Measurements from ENCODE around the gene STK16.

The STK16 gene

GRCh38 chr2:219279151-219279915 lies 34.1 kb downstream of the STK16 start, which contains the start of gene DNAJB2:
DNAJB2 (plus strand) TSS chr2:219279366; CDS start chr2:219279834, 468 bp downstream.
- H2BK15ac ChIP-seq (ENCODE audit: low read length): peak within 1 kb of the TSS; percentile 78
- peak within 1 kb of the TSS; percentile 90 for H2BK5ac ChIP-seq (ENCODE audit: low read length)
- peaks cover 0 to 9% (median 3%) of the 10 kb centered on the region in 3 experiments for H3K27me3 ChIP-seq (ENCODE audit: control insufficient read depth in 3 of 3, insufficient read depth in 3 of 3, low read depth in 1 of 3, low read length in 3 of 3)
- peak within 1 kb of the TSS; percentile 81 for H3K27ac ChIP-seq (replicated peaks; ENCODE audit: low read length)
- H2AK5ac ChIP-seq (ENCODE audit: low read depth, low read length): peak within 1 kb of the TSS; percentile 60
- H3K79me1 ChIP-seq (ENCODE audit: low read depth, low read length): no peaks in the 10 kb centered on the region
- H3K4me1 ChIP-seq (ENCODE audit: control insufficient read depth in 2 of 2, insufficient read depth in 1 of 2, low read depth in 1 of 2, low read length in 2 of 2): peaks cover 19% of the 10 kb centered on the region in 2 donors
- H4K8ac ChIP-seq (ENCODE audit: low read depth, low read length): no peak within 1 kb of the TSS
- H3K14ac ChIP-seq (ENCODE audit: low read length): no peak within 1 kb of the TSS
- peak; percentile 92 for DNase-seq (ENCODE audit: low spot score)
- H3K9ac ChIP-seq (ENCODE audit: low read depth, low read length, poor library complexity): peak within 1 kb of the TSS; percentile 74
- peak within 1 kb of the TSS; percentile 15 for H3K23ac ChIP-seq (ENCODE audit: low read depth, low read length, poor library complexity)
- H2AFZ ChIP-seq (ENCODE audit: low read length): peak within 1 kb of the TSS; percentile 96
- peaks cover 17 to 34% of the 10 kb centered on the region in 2 donors for H3K36me3 ChIP-seq (replicated peaks in 1 of 2; ENCODE audit: control insufficient read depth in 2 of 2, insufficient read depth in 2 of 2, low read length in 2 of 2)
- peak within 1 kb of the TSS; percentile 90 for H3K18ac ChIP-seq (ENCODE audit: low read length)
- WGBS, 2 donors (ENCODE audit: extremely low coverage in 2 of 2, insufficient read length in 2 of 2, insufficient replicate concordance in 1 of 2): no CpG with 5 or more reads among the region's 65 CpGs
- no peaks in the 10 kb centered on the region for H3K9me3 ChIP-seq (replicated peaks in 1 of 2; ENCODE audit: control insufficient read depth in 2 of 2, insufficient read depth in 1 of 2, low read depth in 1 of 2, low read length in 2 of 2)
- no peak within 1 kb of the TSS for H4K91ac ChIP-seq (ENCODE audit: low read depth, low read length, poor library complexity)
- peak within 1 kb of the TSS; percentile 97 for H3K4me2 ChIP-seq (ENCODE audit: insufficient read depth, low read length, poor library complexity, severe bottlenecking)
- H2BK120ac ChIP-seq (ENCODE audit: low read depth, low read length): no peak within 1 kb of the TSS
- H3K4me3 ChIP-seq (ENCODE audit: low read length in 2 of 2): peak within 1 kb of the TSS; percentile 62 to 78
- no peak within 1 kb of the TSS for H3K4ac ChIP-seq (ENCODE audit: low read length)
- no peak within 1 kb of the TSS for H2BK12ac ChIP-seq (ENCODE audit: low read length)

DNA sequence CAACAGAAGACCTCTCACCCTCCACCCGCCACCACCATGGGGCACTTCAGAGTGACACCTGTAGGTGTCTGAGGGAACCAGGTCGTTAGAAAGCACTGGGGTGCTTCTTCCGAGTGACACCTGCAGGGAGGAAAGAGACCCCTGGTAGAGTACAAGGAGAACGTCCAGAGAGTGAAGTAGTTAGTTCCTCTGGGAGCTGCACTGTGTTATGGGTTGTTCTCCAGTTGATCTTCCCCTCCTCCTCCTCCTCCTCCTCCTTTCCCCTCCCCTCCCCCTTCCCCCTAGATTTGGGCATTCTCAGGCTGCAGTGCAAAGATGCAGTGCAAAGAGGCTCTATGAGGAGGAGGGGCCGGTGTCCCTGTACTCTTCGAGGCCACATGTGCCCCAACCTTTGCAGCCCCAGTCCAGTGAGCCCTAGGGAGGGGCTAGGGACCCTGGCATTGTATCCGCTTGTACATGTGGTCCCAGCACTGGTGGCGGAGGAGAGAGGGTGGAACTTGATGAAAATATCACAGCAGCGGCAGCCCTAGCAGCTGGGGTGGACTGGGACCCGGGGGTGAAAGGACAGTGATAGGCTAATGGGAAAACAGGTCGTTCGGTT lies 34.7 kb downstream of the STK16 start:
- peak overlapping the region; percentile 62 to 78 for H3K4me3 ChIP-seq (ENCODE audit: low read length in 2 of 2)
- no peak overlapping the region for H4K91ac ChIP-seq (ENCODE audit: low read depth, low read length, poor library complexity)
- no peak overlapping the region for H2BK120ac ChIP-seq (ENCODE audit: low read depth, low read length)
- peak overlapping the region; percentile 74 for H3K9ac ChIP-seq (ENCODE audit: low read depth, low read length, poor library complexity)
- peak overlapping the region; percentile 78 for H2BK15ac ChIP-seq (ENCODE audit: low read length)
- H3K4ac ChIP-seq (ENCODE audit: low read length): no peak overlapping the region
- no peaks in the 10 kb centered on the region for H3K9me3 ChIP-seq (replicated peaks in 1 of 2; ENCODE audit: control insufficient read depth in 2 of 2, insufficient read depth in 1 of 2, low read depth in 1 of 2, low read length in 2 of 2)
- peaks cover 15 to 18% of the 10 kb centered on the region in 2 donors for H3K4me1 ChIP-seq (ENCODE audit: control insufficient read depth in 2 of 2, insufficient read depth in 1 of 2, low read depth in 1 of 2, low read length in 2 of 2)
- no CpG with 5 or more reads among the region's 12 CpGs for WGBS, 2 donors (ENCODE audit: extremely low coverage in 2 of 2, insufficient read length in 2 of 2, insufficient replicate concordance in 1 of 2)
- peaks cover under 1% of the 10 kb centered on the region for H3K79me1 ChIP-seq (ENCODE audit: low read depth, low read length)
- H3K4me2 ChIP-seq (ENCODE audit: insufficient read depth, low read length, poor library complexity, severe bottlenecking): peak overlapping the region; percentile 97
- H2BK12ac ChIP-seq (ENCODE audit: low read length): no peak overlapping the region
- H3K23ac ChIP-seq (ENCODE audit: low read depth, low read length, poor library complexity): peak overlapping the region; percentile 15
- H3K27ac ChIP-seq (replicated peaks; ENCODE audit: low read length): no peak overlapping the region
- H3K27me3 ChIP-seq (ENCODE audit: control insufficient read depth in 3 of 3, insufficient read depth in 3 of 3, low read depth in 1 of 3, low read length in 3 of 3): peaks cover 0 to 8% (median 3%) of the 10 kb centered on the region in 3 experiments
- peak overlapping the region; percentile 90 for H2BK5ac ChIP-seq (ENCODE audit: low read length)
- H3K18ac ChIP-seq (ENCODE audit: low read length): peak overlapping the region; percentile 90
- no peak overlapping the region for H3K14ac ChIP-seq (ENCODE audit: low read length)
- H2AK5ac ChIP-seq (ENCODE audit: low read depth, low read length): peak overlapping the region; percentile 60
- no peak for DNase-seq (ENCODE audit: low spot score)
- peaks cover 20 to 39% of the 10 kb centered on the region in 2 donors for H3K36me3 ChIP-seq (replicated peaks in 1 of 2; ENCODE audit: control insufficient read depth in 2 of 2, insufficient read depth in 2 of 2, low read length in 2 of 2)
- no peak overlapping the region for H4K8ac ChIP-seq (ENCODE audit: low read depth, low read length)
- peak overlapping the region; percentile 96 for H2AFZ ChIP-seq (ENCODE audit: low read length)

GRCh38 chr2:219280651-219281050 lies 35.4 kb downstream of the STK16 start:
- Histone ChIP-seq H3K36me3 (replicated peaks in 1 of 2; ENCODE audit: control insufficient read depth in 2 of 2, insufficient read depth in 2 of 2, low read length in 2 of 2) (peaks cover 20 to 39% of the 10 kb centered on the region in 2 donors), H2BK12ac (ENCODE audit: low read length) (no peak overlapping the region), H2BK15ac (ENCODE audit: low read length) (no peak overlapping the region), H3K4me1 (ENCODE audit: control insufficient read depth in 2 of 2, insufficient read depth in 1 of 2, low read depth in 1 of 2, low read length in 2 of 2) (peaks cover 15 to 18% of the 10 kb centered on the region in 2 donors), H2AFZ (ENCODE audit: low read length) (no peak overlapping the region), H3K9me3 (replicated peaks in 1 of 2; ENCODE audit: control insufficient read depth in 2 of 2, insufficient read depth in 1 of 2, low read depth in 1 of 2, low read length in 2 of 2) (no peaks in the 10 kb centered on the region), H2AK5ac (ENCODE audit: low read depth, low read length) (no peak overlapping the region), H4K8ac (ENCODE audit: low read depth, low read length) (peak overlapping the region; percentile 4), H3K4me2 (ENCODE audit: insufficient read depth, low read length, poor library complexity, severe bottlenecking) (no peak overlapping the region), H3K4me3 (ENCODE audit: low read length in 2 of 2) (no peak overlapping the region), H3K79me1 (ENCODE audit: low read depth, low read length) (peaks cover 4% of the 10 kb centered on the region), H3K4ac (ENCODE audit: low read length) (no peak overlapping the region), H3K23ac (ENCODE audit: low read depth, low read length, poor library complexity) (no peak overlapping the region), H2BK5ac (ENCODE audit: low read length) (no peak overlapping the region), H3K18ac (ENCODE audit: low read length) (no peak overlapping the region), H4K91ac (ENCODE audit: low read depth, low read length, poor library complexity) (no peak overlapping the region), H3K27me3 (ENCODE audit: control insufficient read depth in 3 of 3, insufficient read depth in 3 of 3, low read depth in 1 of 3, low read length in 3 of 3) (peaks cover 0 to 3% (median 3%) of the 10 kb centered on the region in 3 experiments), H2BK120ac (ENCODE audit: low read depth, low read length) (no peak overlapping the region), H3K27ac (replicated peaks; ENCODE audit: low read length) (no peak overlapping the region), H3K14ac (ENCODE audit: low read length) (no peak overlapping the region), H3K9ac (ENCODE audit: low read depth, low read length, poor library complexity) (peak overlapping the region; percentile 57)
- WGBS, 2 donors (ENCODE audit: extremely low coverage in 2 of 2, insufficient read length in 2 of 2, insufficient replicate concordance in 1 of 2): no CpG with 5 or more reads among the region's 4 CpGs
- no peak for DNase-seq (ENCODE audit: low spot score)

DNA sequence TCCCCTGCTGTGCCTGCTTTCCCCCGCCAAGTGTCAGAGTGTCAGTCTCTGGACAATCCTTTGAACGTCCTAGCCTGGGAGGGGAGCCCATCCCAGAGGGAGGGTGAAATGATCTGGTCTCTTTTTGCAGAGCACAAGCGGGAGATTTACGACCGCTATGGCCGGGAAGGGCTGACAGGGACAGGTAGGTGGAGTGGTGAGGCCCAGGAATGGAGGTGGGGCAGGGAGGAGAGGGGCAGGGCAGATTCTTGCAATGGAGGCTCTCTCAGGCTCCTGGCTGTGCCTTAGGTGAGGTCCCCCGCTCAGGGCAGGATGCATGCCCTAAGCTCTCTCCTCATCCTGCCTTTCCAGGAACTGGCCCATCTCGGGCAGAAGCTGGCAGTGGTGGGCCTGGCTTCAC lies 36.3 kb downstream of the STK16 start:
- Histone ChIP-seq H3K4ac (ENCODE audit: low read length) (no peak overlapping the region), H3K9ac (ENCODE audit: low read depth, low read length, poor library complexity) (no peak overlapping the region), H2BK120ac (ENCODE audit: low read depth, low read length) (no peak overlapping the region), H4K91ac (ENCODE audit: low read depth, low read length, poor library complexity) (no peak overlapping the region), H3K4me3 (ENCODE audit: low read length in 2 of 2) (no peak overlapping the region), H3K36me3 (replicated peaks in 1 of 2; ENCODE audit: control insufficient read depth in 2 of 2, insufficient read depth in 2 of 2, low read length in 2 of 2) (peaks cover 20 to 39% of the 10 kb centered on the region in 2 donors), H3K27ac (replicated peaks; ENCODE audit: low read length) (no peak overlapping the region), H3K23ac (ENCODE audit: low read depth, low read length, poor library complexity) (no peak overlapping the region), H2BK12ac (ENCODE audit: low read length) (no peak overlapping the region), H3K18ac (ENCODE audit: low read length) (no peak overlapping the region), H2AK5ac (ENCODE audit: low read depth, low read length) (no peak overlapping the region), H2AFZ (ENCODE audit: low read length) (no peak overlapping the region), H3K14ac (ENCODE audit: low read length) (no peak overlapping the region), H3K4me2 (ENCODE audit: insufficient read depth, low read length, poor library complexity, severe bottlenecking) (no peak overlapping the region), H4K8ac (ENCODE audit: low read depth, low read length) (no peak overlapping the region), H3K79me1 (ENCODE audit: low read depth, low read length) (peaks cover 7% of the 10 kb centered on the region), H3K9me3 (replicated peaks in 1 of 2; ENCODE audit: control insufficient read depth in 2 of 2, insufficient read depth in 1 of 2, low read depth in 1 of 2, low read length in 2 of 2) (no peaks in the 10 kb centered on the region), H2BK5ac (ENCODE audit: low read length) (no peak overlapping the region), H3K4me1 (ENCODE audit: control insufficient read depth in 2 of 2, insufficient read depth in 1 of 2, low read depth in 1 of 2, low read length in 2 of 2) (peaks cover 20 to 22% of the 10 kb centered on the region in 2 donors), H2BK15ac (ENCODE audit: low read length) (no peak overlapping the region), H3K27me3 (ENCODE audit: control insufficient read depth in 3 of 3, insufficient read depth in 3 of 3, low read depth in 1 of 3, low read length in 3 of 3) (peaks cover 0 to 3% (median 0%) of the 10 kb centered on the region in 3 experiments)
- no CpG with 5 or more reads among the region's 8 CpGs for WGBS, 2 donors (ENCODE audit: extremely low coverage in 2 of 2, insufficient read length in 2 of 2, insufficient replicate concordance in 1 of 2)
- DNase-seq (ENCODE audit: low spot score): no peak

All from neuronal stem cell (in vitro differentiated cells).